Measurements from ENCODE around the gene RMI2.
A peak's percentile ranks its signal among the peaks of the same experiment; 100 is the strongest.

RMI2 gene

DNA sequence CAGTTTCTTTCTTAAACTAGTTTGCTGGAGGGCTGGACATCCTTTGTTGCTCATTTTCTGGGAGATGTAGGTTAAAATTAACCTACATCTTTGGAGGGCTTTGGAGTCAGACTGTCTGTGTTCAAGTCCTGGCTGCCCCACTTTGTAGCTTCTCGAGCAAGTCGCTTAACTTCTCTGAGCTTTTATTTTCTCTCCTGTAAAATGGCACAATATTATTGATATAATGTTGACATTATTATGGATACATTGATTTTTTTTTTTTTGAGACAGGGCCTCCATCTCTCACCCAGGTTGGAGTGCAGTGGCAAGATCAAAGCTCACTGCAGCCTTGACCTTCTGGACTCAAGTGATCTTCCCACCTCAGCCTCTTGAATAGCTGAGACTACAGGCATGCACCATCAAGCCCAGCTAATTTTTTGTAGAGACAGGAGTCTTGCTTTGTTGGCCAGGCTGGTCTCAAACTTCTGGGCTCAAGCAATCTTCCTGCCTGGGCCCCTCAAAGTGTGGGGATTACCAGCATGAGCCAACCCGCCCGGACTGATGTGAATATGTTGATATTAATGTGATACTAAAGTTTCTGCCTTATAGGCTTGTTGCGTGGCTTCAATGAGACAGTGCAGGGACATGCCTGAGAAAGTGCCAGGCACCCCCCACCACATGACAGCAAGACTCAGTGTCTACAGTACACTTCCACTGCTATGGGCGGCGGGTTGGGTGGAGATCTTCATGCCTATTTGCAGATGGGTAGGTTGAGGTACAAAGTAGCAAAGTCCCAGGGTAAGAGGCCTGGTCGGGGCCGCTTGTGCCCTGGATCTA lies 31.6 kb upstream of the RMI2 start:
- no CpG with 5 or more reads among the region's 9 CpGs for WGBS (ENCODE audit: extremely low coverage, insufficient coverage, low lambda C conversion rate)
- Histone ChIP-seq H3K23ac (ENCODE audit: low read length) (no peak overlapping the region), H3K18ac (ENCODE audit: low read length) (peak overlapping the region; percentile 5), H3K79me1 (ENCODE audit: low read length) (no peaks in the 10 kb centered on the region), H3K79me2 (ENCODE audit: control insufficient read depth, insufficient read depth, low read length) (no peaks in the 10 kb centered on the region), H3K4me1 (ENCODE audit: control insufficient read depth, low read depth, low read length) (peaks cover 10% of the 10 kb centered on the region), H2BK5ac (ENCODE audit: low read length) (no peak overlapping the region), H4K5ac (ENCODE audit: low read length) (no peak overlapping the region), H2AK5ac (ENCODE audit: low read length) (peak overlapping the region; percentile 83), H3K4ac (ENCODE audit: low read depth, low read length) (peak overlapping the region; percentile 70), H4K8ac (ENCODE audit: low read depth, low read length) (no peak overlapping the region), H2BK15ac (replicated peaks; ENCODE audit: low read depth) (no peak overlapping the region), H3K27me3 (ENCODE audit: insufficient read depth, low read length, poor library complexity) (no peaks in the 10 kb centered on the region), H3K4me3 (ENCODE audit: low read length) (no peak overlapping the region), H3K27ac (ENCODE audit: low read depth, low read length) (peak overlapping the region; percentile 8), H3K56ac (ENCODE audit: low read length) (peak overlapping the region; percentile 76), H3K4me2 (ENCODE audit: low read length) (no peak overlapping the region), H3K9ac (ENCODE audit: low read length) (no peak overlapping the region), H2BK120ac (ENCODE audit: low read depth, low read length) (no peak overlapping the region), H3K36me3 (ENCODE audit: control insufficient read depth, insufficient read depth, low read length) (no peaks in the 10 kb centered on the region)
- no peak for DNase-seq

DNA sequence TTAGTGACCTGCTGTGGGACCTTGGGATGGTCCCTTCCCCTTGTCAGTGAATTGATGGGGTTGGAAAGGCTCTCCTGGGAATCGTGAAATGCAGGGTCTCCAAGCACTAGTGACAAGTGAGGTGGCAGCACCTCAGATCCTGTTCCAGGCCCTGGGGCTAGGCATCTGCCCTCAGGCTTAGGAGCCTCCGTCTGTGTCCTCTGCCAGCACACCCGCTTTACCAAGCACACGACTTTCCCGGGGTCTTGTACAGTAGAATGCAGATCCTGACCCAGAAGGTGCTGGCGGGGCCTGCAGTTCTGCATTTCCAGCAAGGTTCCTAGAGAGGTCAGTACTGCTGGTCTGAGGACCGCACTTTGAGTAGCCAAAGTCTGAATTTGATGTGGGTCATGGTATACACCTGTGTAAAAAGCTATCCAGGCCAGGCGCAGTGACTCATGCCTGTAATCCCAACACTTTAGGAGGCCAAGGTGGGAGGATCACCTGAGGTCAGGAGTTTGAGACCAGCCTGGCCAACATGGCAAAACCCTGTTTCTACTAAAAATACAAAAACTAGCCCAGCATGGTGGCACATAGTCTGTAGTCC lies 30.9 kb upstream of the RMI2 start:
- peak overlapping the region; percentile 76 for H3K56ac ChIP-seq (ENCODE audit: low read length)
- no peaks in the 10 kb centered on the region for H3K27me3 ChIP-seq (ENCODE audit: insufficient read depth, low read length, poor library complexity)
- no peak overlapping the region for H2BK120ac ChIP-seq (ENCODE audit: low read depth, low read length)
- WGBS (ENCODE audit: extremely low coverage, insufficient coverage, low lambda C conversion rate), result no CpG with 5 or more reads among the region's 8 CpGs
- peak overlapping the region; percentile 94 for H3K4ac ChIP-seq (ENCODE audit: low read depth, low read length)
- peaks cover 10% of the 10 kb centered on the region for H3K4me1 ChIP-seq (ENCODE audit: control insufficient read depth, low read depth, low read length)
- no peaks in the 10 kb centered on the region for H3K79me2 ChIP-seq (ENCODE audit: control insufficient read depth, insufficient read depth, low read length)
- H2AK5ac ChIP-seq (ENCODE audit: low read length), result peak overlapping the region; percentile 83
- H2BK15ac ChIP-seq (replicated peaks; ENCODE audit: low read depth), result no peak overlapping the region
- no peak overlapping the region for H3K23ac ChIP-seq (ENCODE audit: low read length)
- H3K4me2 ChIP-seq (ENCODE audit: low read length), result no peak overlapping the region
- H3K18ac ChIP-seq (ENCODE audit: low read length), result peak overlapping the region; percentile 5
- H3K9ac ChIP-seq (ENCODE audit: low read length), result no peak overlapping the region
- no peak overlapping the region for H4K8ac ChIP-seq (ENCODE audit: low read depth, low read length)
- peak overlapping the region; percentile 83 for H2BK5ac ChIP-seq (ENCODE audit: low read length)
- H3K4me3 ChIP-seq (ENCODE audit: low read length), result no peak overlapping the region
- no peaks in the 10 kb centered on the region for H3K36me3 ChIP-seq (ENCODE audit: control insufficient read depth, insufficient read depth, low read length)
- no peak overlapping the region for H4K5ac ChIP-seq (ENCODE audit: low read length)
- H3K27ac ChIP-seq (ENCODE audit: low read depth, low read length), result peak overlapping the region; percentile 64
- no peak for DNase-seq
- H3K79me1 ChIP-seq (ENCODE audit: low read length), result no peaks in the 10 kb centered on the region

DNA sequence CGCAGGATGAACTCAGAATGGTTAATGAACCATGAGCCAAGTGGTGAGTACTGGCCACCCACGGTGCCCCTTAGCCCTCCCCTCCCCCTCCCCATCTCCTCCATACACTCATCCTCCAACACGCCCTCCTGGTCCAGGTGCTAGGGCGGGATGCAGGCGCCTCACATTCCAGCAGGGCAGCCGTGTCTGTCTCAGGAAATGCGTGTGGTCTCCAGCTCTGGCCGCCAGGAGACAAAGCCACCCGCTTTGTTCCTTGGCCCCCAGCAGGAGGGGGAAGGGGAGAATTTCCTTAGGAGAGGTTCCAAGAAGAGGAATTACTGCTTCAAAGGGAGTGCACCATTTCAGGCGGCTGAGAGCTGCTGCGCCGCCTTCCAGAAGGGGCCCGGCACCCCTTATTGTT lies 29.7 kb upstream of the RMI2 start:
- Histone ChIP-seq H2BK120ac (ENCODE audit: low read depth, low read length) (peak overlapping the region; percentile 1), H2BK15ac (replicated peaks; ENCODE audit: low read depth) (no peak overlapping the region), H3K23ac (ENCODE audit: low read length) (no peak overlapping the region), H4K5ac (ENCODE audit: low read length) (no peak overlapping the region), H3K27ac (ENCODE audit: low read depth, low read length) (peak overlapping the region; percentile 64), H2BK5ac (ENCODE audit: low read length) (peak overlapping the region; percentile 93), H3K4ac (ENCODE audit: low read depth, low read length) (peak overlapping the region; percentile 94), H2AK5ac (ENCODE audit: low read length) (no peak overlapping the region), H3K4me1 (ENCODE audit: control insufficient read depth, low read depth, low read length) (peaks cover 10% of the 10 kb centered on the region), H4K8ac (ENCODE audit: low read depth, low read length) (no peak overlapping the region), H3K56ac (ENCODE audit: low read length) (peak overlapping the region; percentile 95), H3K27me3 (ENCODE audit: insufficient read depth, low read length, poor library complexity) (no peaks in the 10 kb centered on the region), H3K79me2 (ENCODE audit: control insufficient read depth, insufficient read depth, low read length) (no peaks in the 10 kb centered on the region), H3K4me2 (ENCODE audit: low read length) (no peak overlapping the region), H3K36me3 (ENCODE audit: control insufficient read depth, insufficient read depth, low read length) (no peaks in the 10 kb centered on the region), H3K79me1 (ENCODE audit: low read length) (no peaks in the 10 kb centered on the region), H3K9ac (ENCODE audit: low read length) (peak overlapping the region; percentile 62), H3K18ac (ENCODE audit: low read length) (peak overlapping the region; percentile 42), H3K4me3 (ENCODE audit: low read length) (no peak overlapping the region)
- DNase-seq, result peak; percentile 98
- no CpG with 5 or more reads among the region's 13 CpGs for WGBS (ENCODE audit: extremely low coverage, insufficient coverage, low lambda C conversion rate)

DNA sequence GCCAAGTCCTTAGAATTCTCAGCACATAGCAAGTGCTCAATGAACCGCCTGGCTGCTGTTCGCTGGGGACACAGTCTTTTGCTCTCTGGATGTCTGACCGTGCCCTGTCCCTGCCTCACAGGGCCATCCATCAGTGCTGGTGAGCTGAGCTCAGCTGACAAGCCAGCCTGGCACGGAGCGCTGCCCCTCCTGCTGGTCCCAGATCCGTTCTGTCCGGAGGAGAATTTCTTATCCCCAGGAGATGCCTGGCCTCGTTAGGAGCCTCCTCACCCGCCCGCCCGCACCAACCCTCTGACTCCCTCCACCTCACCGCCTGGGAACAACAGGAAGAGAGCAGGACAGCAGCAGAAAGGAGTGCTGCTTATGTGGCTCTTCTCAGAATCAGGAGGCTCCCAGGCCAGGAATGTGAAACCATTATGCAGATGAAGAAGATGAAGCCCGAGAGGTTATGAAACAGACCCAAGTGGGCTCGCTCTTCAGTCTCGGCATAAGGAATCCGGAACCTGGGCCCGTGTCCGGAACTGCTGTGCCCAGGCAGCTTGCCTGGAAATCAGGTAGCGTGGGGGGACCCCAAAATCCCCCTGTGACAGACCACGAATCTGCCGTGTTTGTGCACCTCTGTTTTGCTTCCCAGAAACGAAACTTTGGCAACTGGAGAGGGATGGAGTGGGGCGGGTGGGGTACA lies 28.8 kb upstream of the RMI2 start:
- H3K27me3 ChIP-seq (ENCODE audit: insufficient read depth, low read length, poor library complexity), result no peaks in the 10 kb centered on the region
- peak overlapping the region; percentile 64 for H3K27ac ChIP-seq (ENCODE audit: low read depth, low read length)
- WGBS (ENCODE audit: extremely low coverage, insufficient coverage, low lambda C conversion rate), result no CpG with 5 or more reads among the region's 23 CpGs

DNA sequence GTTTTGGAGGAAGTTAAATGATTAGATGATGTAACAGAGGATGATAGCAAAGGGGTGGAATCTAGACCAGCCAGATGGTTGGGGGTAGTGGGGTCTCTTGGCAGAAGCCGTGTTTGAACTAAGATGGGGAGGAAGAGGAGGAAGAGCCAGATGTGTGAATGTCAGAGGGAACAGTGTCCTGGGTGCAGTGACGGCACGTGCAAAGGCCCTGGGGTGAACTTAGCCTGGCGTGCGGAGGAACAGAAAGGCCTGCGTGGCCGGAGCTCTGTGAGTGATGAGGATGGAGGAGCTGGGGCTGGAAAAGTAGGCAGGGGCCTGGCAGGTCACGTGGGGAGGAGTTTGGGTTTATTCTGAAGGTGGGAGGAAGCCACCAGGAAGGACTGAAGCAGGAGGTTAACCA lies 26.4 kb upstream of the RMI2 start:
- H2BK120ac ChIP-seq (ENCODE audit: low read depth, low read length), result no peak overlapping the region
- no peak overlapping the region for H2BK15ac ChIP-seq (replicated peaks; ENCODE audit: low read depth)
- H3K56ac ChIP-seq (ENCODE audit: low read length), result no peak overlapping the region
- no peak overlapping the region for H3K9ac ChIP-seq (ENCODE audit: low read length)
- H3K79me2 ChIP-seq (ENCODE audit: control insufficient read depth, insufficient read depth, low read length), result no peaks in the 10 kb centered on the region
- H3K27me3 ChIP-seq (ENCODE audit: insufficient read depth, low read length, poor library complexity), result no peaks in the 10 kb centered on the region
- no CpG with 5 or more reads among the region's 8 CpGs for WGBS (ENCODE audit: extremely low coverage, insufficient coverage, low lambda C conversion rate)
- peak overlapping the region; percentile 36 for H2AK5ac ChIP-seq (ENCODE audit: low read length)
- no peak overlapping the region for H2BK5ac ChIP-seq (ENCODE audit: low read length)
- no peak overlapping the region for H3K27ac ChIP-seq (ENCODE audit: low read depth, low read length)
- no peak overlapping the region for H3K4me2 ChIP-seq (ENCODE audit: low read length)
- H4K5ac ChIP-seq (ENCODE audit: low read length), result no peak overlapping the region
- no peak overlapping the region for H3K23ac ChIP-seq (ENCODE audit: low read length)
- DNase-seq, result no peak
- H3K36me3 ChIP-seq (ENCODE audit: control insufficient read depth, insufficient read depth, low read length), result no peaks in the 10 kb centered on the region
- H3K4ac ChIP-seq (ENCODE audit: low read depth, low read length), result no peak overlapping the region
- peaks cover 3% of the 10 kb centered on the region for H3K4me1 ChIP-seq (ENCODE audit: control insufficient read depth, low read depth, low read length)
- no peak overlapping the region for H3K4me3 ChIP-seq (ENCODE audit: low read length)
- H3K79me1 ChIP-seq (ENCODE audit: low read length), result no peaks in the 10 kb centered on the region
- no peak overlapping the region for H3K18ac ChIP-seq (ENCODE audit: low read length)
- H4K8ac ChIP-seq (ENCODE audit: low read depth, low read length), result no peak overlapping the region

More for the DNA sequence above, 28.8 kb upstream of the RMI2 start:
- Histone ChIP-seq H3K79me2 (ENCODE audit: control insufficient read depth, insufficient read depth, low read length) (no peaks in the 10 kb centered on the region), H3K18ac (ENCODE audit: low read length) (peak overlapping the region; percentile 86), H3K56ac (ENCODE audit: low read length) (peak overlapping the region; percentile 95), H3K36me3 (ENCODE audit: control insufficient read depth, insufficient read depth, low read length) (no peaks in the 10 kb centered on the region), H3K4me2 (ENCODE audit: low read length) (peak overlapping the region; percentile 6), H2BK15ac (replicated peaks; ENCODE audit: low read depth) (no peak overlapping the region), H3K79me1 (ENCODE audit: low read length) (no peaks in the 10 kb centered on the region), H3K4me1 (ENCODE audit: control insufficient read depth, low read depth, low read length) (peaks cover 10% of the 10 kb centered on the region), H2AK5ac (ENCODE audit: low read length) (peak overlapping the region; percentile 60), H2BK5ac (ENCODE audit: low read length) (peak overlapping the region; percentile 93), H2BK120ac (ENCODE audit: low read depth, low read length) (peak overlapping the region; percentile 98), H4K5ac (ENCODE audit: low read length) (no peak overlapping the region), H3K4ac (ENCODE audit: low read depth, low read length) (peak overlapping the region; percentile 97), H3K23ac (ENCODE audit: low read length) (no peak overlapping the region), H3K4me3 (ENCODE audit: low read length) (no peak overlapping the region), H3K9ac (ENCODE audit: low read length) (peak overlapping the region; percentile 62), H4K8ac (ENCODE audit: low read depth, low read length) (no peak overlapping the region)
- peak; percentile 94 for DNase-seq

Measured in mesendoderm (in vitro differentiated cells).